ENCODE data around the gene CYB561A3.

DNA sequence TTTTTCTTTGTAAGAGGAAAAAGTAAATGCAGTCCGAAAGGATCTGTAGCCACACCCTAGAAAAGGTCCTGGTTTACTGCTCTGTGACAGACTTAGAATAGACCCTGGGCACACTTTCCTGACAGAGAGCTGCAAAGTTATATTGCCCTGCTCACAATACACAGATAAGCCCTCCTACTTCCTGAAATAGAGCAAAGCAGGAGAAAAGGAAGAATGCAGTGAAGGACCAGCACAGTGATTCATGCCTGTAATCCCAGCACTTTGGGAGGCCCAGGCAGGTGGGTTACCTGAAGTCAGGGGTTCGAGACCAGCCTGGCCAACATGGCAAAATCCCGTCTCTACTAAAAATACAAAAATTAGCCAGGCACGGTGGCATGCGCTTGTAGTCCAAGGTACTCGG, 2.2 kb downstream of the CYB561A3 start:
- TF ChIP-seq POLR2A (IDR thresholded peaks at IDR 0.05) (peak; percentile 24), POLR2AphosphoS5 (IDR thresholded peaks at IDR 0.05) (peak in 2 of 3 donors; percentile 36 to 57)
- TF ChIP-seq, protein P1, sequence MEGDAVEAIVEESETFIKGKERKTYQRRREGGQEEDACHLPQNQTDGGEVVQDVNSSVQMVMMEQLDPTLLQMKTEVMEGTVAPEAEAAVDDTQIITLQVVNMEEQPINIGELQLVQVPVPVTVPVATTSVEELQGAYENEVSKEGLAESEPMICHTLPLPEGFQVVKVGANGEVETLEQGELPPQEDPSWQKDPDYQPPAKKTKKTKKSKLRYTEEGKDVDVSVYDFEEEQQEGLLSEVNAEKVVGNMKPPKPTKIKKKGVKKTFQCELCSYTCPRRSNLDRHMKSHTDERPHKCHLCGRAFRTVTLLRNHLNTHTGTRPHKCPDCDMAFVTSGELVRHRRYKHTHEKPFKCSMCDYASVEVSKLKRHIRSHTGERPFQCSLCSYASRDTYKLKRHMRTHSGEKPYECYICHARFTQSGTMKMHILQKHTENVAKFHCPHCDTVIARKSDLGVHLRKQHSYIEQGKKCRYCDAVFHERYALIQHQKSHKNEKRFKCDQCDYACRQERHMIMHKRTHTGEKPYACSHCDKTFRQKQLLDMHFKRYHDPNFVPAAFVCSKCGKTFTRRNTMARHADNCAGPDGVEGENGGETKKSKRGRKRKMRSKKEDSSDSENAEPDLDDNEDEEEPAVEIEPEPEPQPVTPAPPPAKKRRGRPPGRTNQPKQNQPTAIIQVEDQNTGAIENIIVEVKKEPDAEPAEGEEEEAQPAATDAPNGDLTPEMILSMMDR (IDR thresholded peaks at IDR 0.05): no peak
